ENCODE data around the gene MBP.
A peak's percentile ranks its signal among the peaks of the same experiment; 100 is the strongest.

MBP gene

DNA sequence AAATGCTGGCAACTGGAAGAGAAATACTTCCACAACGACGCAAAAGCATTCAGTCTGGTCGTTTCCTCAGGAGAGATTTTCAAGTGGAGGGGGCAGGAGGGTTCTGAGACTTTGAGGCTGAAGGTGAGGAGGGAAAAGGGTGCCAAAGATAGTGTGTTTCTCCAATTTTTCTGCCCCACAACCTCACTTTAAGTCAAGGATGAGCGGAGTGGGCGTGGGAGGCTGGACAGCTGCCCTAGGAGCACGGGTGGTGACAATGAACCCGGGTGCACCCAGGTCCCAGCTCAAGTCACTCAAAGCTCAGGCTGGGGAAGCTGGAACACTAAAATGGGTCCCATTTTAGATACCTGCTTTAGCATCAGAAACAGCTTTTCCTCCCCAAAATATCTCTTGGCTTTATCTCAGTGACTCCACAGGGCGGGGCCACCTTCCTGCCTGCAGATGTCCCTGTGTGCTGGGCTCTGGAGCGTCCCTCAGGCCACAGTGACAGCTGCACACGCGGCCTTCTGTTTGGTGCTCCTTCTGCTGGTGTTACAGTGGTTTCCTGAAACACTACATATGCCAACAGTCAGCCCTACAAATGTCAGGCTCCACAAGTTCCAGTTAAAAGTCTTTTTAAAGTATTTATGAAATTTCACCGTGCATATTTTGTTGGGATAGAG lies 1.4 kb upstream of the MBP start:
- no peak for DNase-seq (ENCODE audit: low read depth)

DNA sequence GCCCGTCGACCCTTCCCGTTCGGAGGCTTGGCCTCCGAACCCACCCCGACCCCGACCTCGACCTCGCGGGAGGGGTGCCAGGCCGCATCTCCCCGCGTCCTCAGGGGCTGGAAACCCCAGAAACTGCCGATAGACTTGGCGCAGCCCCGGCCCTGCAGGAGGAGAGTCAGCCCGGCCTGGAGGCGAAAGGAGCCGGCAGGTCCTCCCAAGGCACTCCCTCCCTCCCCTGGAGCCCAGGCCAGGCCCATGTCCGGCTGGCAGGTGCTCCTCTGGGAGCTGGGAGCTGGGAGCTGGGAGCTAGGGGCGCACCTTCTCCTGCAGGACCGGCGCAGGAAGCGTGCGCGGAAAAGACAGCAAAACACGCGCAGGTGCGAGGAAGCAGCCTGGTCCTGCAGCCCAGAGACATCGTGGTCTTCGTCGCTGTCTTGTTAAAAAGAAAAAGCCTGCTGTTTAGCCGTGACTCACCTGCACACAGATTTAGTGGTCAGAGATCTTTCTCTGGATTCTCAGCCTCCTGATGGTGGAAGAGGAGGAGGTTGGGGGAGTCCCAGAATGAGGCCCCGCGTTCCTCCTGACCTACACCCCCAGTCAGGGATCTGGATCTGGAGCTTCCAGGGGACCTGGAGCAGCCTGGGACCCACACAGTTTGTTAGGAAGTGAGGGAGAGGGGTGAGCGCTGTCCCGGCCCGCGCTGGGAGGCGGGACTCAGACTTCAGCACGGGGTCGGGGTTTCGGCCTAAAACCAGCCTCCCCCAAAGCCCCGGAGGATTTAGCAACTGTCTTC lies 660 bp upstream of the MBP start:
- no peak for DNase-seq (ENCODE audit: low read depth)

DNA sequence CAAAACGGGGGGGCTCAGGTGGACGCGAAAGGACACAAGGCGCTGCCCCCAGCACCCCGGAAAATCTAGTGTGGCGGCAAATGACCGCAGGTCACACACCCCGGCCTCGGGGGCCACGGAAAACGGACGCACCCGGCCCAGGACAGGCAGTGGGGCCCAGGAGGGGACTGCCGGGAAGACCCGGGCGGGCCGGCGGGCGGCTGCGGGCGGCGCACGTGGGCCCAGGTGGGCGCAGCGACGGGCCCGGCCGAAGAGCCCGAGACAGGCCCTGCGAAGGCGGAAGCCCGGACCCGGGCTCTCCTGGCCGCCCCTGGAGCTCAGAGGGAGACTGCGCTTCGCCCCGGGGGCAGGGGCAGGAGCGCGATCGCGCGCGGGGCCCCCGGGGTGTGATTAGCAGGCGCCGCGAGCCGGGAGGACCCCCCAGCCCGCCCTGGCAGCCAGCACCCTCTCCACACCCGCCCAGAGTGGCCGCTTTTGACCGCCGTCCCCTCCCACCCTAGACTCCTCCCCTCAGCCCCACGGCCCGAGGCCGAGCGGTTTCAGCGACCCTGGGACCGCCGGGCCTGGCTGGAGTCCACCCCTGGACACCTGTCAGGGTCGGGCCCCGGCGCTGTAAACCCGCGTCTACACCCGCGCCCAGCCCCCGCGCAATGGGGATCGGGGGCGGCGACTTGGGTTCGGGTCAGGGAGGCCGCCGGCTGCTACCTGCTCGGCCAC lies 773 bp downstream of the MBP start:
- no peak for DNase-seq (ENCODE audit: low read depth)

DNA sequence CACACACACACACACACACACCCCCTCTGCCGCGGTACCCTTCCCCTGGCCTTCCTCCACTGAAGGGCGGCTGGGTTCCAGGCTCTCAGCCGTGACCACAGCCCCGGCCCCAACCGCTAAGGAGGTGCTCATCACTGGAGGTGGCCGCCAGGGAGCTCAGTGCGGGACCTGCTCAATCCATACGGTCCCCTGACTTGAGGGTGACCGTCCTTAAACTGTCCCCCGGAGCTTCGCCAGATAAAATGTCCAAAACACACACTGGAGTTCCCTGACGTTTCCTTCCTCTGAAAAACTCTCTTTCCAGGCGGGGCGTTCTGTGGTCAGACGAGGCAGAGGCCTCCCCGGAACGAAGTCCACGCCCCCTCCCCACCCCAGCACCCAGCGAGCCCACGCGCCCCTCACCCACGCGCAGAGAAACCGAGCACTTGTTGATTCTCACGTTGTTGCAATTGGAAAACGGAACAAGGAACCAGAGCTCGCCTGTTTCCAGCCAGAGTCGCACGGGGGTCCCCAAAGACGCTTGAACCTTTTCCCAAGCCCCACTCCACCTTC lies 1.4 kb downstream of the MBP start:
- no peak for DNase-seq (ENCODE audit: low read depth)

DNA sequence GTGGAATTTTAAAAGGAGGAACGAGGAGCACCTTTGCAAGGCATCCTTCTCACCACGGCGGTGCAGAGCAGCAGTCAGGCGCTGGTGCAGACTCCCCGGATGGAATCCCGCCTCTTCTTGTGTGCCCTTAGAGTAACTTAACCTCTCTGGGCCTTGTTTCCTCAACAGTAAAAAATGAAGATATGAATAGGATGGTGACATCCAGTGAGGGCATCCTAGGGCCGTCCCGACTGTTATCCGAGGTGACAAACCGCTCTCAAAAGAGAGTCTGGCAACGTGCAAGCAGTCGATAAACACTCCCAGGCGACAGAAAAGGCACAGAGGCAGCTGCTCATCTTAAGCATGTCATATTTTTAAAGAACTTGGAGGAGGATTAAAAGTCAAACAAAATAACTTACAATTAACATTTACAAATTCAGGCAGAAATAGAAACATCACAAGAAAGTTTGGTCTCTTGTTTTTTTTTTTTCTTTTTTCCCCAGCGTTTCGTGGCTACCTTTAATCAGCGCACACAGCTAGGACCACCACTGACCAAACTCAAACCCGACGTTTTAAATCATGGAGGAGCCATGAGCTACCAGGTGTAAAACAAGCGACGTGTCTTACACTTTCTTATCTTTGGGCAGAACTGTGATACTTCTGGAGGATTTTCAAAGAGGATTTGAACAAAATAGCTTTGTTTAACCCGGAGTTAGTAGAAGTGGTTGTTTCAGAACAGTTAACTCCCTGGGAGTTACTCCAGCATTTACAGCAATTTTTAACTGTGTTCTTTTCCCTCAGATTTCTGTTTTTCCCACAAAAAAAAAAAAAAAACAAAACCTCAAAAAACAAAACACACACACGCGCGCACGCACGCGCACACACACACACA lies 2.1 kb downstream of the MBP start:
- no peak for DNase-seq (ENCODE audit: low read depth)

DNA sequence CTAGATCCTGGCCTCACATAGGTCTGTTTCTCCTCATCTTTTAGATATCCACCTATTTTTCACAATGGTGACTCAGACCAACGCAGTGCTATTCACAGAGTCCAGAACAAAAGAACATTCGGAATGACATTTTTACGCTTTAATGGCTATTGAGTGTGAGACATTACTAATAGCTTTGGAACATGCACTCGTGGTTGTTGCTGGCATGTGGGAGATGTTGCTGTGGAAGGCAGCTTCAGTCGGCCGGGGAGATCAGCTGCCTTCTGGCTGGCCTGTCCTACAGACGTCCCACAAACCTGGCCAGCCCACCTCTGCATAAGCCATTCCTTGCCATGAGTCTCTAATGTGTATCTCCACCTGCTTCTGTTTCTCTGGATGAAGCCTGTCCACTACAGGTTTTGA lies 3.4 kb downstream of the MBP start:
- DNase-seq (ENCODE audit: low read depth): peak; percentile 91

DNA sequence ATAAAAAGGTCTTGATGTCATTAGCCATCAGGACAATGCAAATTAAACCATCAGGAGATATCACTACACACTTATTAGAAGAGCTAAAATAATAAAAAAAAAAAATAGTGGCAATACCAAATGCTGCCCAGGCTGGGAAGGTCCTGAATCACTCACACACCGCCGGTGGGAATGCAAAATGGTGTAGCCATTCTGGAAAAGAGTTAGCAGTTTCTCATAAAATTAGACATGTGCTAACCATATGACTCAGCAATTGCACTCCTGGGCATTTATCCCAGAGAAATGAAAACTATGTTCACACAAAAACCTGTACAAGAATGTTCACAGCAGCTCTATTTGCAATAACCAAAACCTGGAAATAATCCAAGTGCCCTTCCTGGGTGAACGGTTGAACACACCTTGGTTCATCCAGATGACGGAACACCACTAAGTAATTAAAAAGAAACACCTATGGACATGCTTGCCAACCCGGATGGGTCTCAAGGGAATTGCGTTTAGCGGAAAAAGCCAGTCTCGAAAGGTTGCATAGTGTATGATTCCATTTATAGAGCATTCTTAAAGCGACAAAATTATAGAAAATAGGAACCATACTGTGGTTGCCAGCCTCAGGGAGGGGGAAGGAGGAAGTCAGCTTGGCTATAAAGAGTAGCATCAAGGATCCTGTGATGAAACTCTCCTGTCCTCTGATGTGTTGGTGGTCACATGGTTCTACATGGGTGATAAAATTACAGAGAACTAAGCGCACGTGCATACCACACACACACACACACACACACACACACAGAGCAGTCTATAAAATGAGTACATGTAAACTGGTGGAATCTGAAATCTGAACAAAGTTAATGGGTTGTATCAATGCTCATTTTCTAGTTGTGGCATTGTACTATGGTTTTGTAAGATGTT lies 4.6 kb downstream of the MBP start:
- peak; percentile 91 for DNase-seq (ENCODE audit: low read depth)

DNA sequence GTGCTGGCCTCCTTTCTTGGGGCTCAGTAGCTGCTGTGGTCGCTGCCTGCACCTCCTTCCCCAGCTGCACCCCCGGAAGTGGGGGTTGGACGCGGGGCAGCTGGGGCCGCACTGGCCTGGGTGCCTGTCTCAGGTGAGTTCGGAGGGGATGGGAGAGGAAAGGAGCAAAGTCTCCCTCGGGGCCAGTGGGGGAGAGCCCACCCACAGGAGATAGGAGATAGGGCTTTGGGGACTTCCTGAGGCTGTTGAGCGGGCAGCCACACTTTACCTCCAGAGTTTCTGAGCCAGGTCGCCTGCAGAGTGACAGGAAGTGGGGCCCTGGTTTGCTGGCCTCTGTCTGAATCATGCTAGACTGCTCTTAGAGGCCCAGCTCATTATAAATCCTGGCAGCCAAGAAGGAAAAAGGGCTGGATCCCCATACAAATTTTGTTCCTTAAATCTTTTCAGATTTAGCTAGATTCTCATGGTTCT lies 8.1 kb downstream of the MBP start:
- DNase-seq (ENCODE audit: low read depth): no peak

DNA sequence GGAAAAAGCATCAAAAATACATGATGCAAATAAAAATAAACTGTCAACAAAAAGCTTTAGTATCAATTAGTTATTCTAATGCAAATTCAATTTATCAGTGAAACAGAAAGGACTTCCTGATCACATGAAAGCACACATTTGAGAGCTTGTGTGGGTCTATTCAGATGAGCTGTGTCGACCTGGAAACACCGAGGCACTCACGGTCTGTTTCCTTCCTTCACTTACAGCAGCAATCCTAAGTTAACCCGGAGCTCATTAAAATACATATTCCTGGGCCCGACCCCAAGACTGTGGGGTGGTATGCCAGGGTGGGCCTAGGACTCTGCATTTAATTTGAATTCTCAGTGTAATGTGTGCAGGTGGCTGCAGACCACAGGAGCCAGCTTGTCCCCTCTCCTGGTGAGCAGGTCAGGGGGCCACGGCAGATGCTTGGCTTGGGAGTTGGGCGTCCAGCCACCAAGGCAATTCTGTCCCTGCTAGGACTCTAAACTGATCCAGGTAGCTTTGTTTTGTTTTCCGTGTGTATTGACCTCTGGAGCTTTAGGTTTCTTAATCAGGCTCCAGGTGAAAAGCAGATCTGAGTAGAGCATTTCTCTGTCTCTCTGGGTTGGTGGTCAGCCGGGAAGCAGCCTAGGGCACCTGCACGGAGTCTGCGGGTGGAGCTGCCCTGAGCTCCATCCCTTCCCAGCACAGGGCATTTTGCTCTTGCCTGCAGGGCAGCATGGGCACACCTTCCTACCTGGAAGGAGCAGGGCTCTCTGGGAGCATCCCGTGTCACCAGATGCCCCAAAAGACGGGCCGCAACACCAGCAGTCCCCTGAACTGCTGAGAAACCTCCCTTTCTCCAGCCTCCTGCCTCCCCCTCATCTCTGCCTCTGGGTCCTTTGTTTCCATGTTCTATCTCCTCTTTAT lies 9.0 kb downstream of the MBP start:
- DNase-seq (ENCODE audit: low read depth): no peak

DNA sequence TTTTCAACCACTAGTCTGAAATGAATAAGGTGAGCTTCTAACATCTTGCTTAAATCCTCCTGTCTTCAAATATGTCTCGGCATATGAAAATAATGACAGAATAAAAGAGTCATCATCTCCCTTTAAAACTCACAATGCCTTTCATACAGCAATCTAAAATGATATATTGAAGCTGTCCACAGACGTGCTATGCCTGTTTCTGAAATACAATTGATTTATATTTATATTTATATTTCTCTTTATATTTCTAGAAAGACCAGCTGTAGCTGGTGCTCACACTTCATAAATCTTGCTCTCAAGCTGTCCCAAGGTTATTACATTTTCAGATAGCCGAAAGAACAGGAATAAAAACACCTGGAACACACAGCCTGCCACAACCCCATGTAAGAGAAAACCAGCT lies 11.1 kb downstream of the MBP start:
- DNase-seq (ENCODE audit: low read depth): no peak

DNA sequence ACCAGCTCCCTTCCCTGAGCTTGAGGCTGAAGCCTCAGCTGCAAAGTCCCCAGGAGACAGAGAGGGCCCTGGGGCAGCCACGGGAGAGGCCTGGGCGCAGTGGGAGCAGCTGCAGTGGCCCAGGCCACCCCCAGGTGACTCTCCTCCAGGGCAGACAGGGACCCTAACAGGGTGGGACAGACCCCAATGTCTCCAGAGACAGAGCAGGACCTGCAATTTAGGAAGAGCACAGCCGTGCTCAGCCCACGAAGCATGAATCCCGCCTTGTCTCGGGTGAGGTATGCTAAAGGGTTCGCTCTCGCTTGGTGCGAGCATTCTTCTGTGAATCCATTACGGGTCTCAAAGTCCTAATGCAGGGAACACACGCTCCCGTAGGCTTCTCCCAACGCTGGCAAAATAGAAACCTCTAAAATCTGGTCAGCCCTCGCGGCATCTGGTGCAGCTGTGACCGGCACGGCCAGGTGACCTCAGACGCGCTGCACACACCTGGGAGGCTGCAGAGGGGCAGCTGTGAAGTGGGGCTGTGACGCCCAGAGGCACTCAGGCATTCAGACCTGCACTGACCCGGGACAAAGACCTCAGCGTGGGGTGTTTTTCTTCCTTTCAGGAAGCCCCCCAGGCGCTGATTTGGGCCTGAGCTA lies 12.6 kb downstream of the MBP start:
- DNase-seq (ENCODE audit: low read depth): no peak

DNA sequence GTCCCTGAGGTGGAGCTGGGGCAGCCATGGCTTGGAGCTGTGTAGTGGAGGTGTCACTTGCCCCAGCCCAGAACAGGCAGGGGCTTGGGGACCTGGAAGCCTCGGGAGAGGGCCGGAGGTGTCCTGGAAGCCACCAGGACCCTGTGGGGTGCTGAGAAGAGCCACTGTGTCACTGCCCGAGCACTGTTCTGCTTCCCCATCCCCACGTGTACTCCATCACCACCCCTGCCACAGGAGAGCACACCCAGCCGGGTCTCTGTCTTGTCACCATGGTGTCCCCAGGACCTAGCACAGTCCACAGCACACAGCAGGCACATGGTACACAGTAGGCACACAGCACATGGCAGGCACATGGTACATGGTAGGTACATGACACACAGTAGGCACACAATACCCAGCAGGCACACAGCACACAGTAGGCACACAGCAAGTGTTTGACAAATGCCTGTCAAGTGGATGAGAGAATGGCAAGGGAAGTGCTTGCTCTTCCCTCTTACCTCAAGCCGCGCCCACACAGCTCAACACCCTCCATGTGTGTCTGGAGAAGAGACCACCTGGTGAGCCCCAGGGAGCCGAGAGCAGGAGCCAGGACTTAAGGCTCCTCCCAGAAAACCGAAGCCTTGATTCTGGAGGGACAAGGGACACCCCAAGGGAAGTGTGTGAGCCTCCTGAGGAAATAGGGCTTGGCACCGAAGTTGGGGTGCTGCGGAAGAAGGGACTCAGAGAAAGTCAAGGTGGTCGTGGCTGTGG lies 13.3 kb downstream of the MBP start:
- DNase-seq (ENCODE audit: low read depth): no peak

DNA sequence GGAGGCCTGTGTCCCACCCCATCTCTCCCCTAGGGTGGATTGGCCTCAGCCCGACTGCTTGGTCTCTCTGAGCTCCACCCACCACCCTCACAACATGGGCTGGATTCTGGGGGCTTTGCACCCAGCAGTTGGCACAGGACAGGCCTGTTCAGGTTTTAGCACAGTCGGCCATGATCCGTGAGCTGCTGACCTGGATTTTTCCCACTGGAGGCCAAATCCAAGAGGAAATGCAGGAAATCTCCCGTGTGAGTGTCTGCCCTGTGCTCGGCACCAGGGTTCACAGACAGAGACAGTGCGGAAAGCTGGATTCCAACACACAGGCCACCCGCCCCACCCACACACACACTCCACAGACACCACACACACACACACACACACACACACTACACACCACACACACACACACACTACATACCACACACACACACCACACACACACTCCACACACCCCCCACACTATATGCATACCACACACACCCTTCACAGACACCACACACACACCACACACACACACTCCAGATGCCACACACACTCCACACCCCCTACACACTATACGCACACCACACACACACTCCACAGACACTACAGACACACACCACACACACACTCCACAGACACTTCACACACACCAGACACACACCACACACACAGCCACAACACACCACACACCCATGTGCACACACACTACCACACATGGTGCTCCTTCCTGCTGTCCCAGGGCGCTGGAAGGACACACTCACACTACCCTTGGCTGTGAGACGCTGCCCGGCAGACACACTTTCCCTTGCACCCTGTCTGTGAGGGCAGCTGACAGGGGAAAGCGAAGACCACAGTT lies 14.1 kb downstream of the MBP start:
- no peak for DNase-seq (ENCODE audit: low read depth)

DNA sequence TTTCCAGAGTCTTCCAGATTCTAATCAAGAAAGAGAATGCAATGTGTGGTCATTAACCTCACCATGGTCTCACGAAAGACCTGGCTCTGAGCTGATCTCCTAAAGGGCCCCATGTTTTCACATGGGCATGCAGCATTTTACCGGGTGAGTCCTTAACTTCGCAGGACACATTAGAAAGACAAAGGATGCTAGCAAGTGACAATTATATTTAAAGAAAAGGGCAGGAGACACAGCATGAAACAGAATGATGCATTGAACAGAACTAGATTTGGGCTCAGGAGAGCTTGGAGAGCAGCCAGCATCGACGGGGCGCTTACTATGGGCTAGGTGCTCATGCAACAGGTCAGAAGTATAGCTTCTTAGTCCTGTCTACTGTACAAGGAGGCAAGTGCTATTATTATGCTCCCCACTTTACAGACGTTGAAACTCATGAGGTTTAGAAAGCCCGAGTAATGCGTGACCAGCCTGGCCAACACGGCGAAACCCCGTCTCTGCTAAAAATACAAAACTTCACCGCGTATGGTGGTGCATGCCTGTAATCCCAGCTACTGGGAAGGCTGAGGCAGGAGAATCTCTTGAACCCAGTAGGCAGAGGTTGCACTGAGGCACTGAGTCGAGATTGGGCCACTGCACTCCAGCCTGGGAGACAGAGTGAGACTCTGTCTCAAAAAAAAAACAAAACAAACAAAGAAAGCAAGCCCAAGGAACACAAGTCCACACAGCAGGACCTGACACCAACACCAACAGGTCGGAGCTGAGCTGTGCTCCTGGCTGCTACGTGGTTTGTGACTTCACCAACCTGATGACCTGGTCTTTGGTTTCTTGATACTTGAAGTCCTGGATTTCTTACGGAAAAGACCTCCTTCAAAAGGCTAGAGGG lies 16.1 kb downstream of the MBP start:
- no peak for DNase-seq (ENCODE audit: low read depth)

DNA sequence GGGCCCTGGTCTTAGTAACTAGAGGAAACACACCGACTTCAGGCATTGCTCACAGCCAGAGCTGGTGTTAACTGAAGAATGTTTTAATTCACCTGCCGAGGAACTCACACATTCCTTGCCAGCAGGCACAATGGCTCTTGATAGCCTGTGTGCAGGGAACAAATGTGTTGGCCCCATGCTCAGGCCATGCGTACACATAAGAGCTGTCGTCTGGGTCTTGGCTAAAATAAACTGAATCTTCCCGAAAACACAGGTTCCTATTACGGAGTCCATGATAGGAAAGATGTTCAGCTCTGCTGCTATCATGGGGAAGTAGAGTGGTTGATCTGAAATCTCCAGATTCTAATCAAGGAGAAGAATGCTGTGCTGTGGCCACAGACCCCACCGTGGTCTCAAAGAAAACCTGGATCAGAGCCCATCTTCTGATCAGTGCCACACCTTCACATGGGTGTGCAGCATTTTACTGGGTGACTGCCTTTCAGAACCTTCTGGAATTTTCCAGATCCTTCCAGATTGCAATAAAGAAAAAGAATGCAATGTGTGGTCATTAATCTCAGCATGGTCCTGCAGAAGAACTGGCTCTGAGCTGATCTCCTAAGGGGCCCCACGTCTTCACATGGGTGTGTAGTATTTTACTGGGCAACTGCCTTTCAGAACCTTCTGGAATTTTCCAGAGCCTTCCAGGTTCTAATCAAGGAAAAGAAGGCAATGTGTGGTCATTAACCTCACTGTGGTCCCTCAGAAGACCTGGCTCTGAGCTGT lies 17.2 kb downstream of the MBP start:
- DNase-seq (ENCODE audit: low read depth): no peak

Data from GM04503 (cell line).